HG02885 (cell line): Measurements from ENCODE around the gene TNFRSF14.

Experiments
- ATAC-seq: cut with Tn5 transposase; IDR thresholded peaks from one replicate; pipeline ENCODE4 v1.9.1; 2021; ENCODE audit warnings: mild to moderate bottlenecking; ENCODE audit not compliant: unreplicated experiment, poor library complexity

The TNFRSF14 gene

DNA sequence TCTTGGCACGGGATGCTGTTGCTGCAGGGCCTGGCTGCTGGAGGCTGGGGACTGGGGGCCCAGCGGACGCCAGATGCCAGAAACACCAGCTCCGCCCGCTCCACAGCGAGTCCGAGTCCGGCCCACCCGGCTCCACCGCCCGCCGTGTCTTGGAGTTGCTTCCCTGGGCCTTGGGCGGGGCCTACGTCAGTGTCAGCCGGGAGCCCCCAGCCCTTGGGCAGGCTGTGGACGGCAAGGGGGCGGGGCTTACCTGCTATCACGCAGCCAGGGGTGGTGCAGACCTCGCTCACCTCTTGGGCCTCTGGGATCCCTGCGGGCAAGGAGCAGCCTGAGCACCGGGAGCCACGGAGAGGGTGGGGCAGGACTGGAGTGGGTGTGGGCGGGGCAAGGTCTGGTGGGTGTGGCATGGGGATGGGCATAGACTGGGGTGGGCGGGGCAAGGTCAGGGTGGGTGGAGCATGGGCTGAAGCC lies 54.9 kb downstream of the TNFRSF14 start:
- ATAC-seq, result no peak

DNA sequence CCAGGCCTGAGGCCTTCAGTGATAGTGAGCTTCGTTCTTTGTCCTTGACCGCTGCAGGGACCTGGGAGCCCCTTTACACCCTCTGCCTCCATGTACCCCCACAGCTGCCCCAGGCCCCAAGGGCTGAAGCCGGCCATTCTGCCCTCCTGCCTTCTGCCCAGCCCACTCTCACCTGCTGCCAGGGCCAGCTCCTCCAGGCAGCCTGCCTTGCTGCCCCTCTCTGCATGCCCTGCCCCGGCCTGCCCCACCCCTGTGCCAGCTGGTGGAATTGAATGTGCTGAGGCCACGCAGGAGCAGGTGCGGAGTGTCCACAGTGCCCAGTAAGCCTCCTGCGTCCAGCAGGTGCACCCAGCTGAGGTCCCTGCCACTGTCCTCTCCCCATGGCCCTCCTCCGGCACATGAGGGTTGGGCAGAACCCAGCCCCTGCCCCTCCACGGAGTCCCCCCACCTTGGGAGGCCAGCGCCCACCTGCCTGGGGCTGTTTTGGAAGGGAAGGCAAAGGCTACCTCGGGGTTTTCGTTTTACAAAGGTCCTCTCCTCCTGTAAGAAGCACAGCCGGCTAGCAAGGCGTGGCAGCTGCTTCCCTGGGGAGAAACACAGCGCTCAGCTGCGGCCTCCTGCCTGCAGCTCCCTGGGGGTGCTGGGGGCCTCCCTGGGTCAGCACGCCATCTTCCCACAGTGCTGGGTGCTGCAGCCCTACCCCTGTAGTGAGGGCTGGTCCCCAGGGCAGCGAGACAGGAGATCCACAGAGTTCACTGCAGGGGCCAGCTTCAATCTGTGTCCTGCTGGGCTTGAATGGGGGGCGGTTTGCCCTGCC lies 55.7 kb downstream of the TNFRSF14 start:
- ATAC-seq, result no peak

DNA sequence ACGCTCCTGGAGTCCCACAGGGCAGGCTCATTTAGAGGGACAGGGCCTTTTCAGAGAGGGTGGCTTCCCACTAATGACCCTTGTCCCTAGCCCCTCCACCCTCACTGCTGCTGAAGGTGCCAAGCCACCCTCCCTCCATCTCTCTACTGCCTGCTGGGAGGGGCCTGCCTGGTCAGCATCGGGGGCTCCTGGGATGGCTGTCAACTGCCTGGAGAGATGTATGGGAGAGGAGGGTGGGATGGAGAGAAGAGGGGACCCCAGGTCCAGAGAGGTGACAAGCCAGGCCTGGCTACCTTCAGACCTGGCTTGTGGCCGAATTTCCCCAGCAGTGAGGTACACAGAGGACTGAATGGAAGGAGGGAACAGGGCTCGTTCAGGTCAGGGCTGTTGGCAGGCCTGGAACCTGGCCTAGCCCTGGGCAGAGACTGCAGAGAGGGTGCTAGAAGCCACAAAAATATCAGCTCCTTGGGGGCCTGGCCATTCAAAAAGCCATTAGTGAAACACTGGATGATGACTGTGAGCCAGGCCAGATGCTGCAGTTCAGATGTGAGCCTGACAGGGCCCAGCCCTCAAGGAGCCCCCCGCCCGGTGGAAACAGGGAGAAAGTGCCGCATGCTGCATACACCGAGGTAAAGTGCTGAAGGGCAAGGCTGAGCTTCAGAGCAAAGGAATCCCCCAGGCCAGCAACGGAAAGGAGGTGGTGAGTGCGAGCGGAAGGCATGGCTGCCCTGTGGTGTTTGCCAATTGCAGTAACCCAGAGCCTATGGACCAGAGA lies 56.6 kb downstream of the TNFRSF14 start:
- ATAC-seq, result no peak
